Activated CD4-positive, alpha-beta memory T cell treated with anti-CD3 and anti-CD28 coated beads for 36 hours (primary cell): Measurements from ENCODE around the gene SH3PXD2A. TPM values are rescaled to one million over a fixed set of nuclear protein-coding genes. Genes with fewer than 3 reads are reported as not detected.

Source experiments
- CTCF ChIA-PET: fragments of 350-600 bp; sonication (Branson Sonifier 250); formaldehyde crosslinking; loops from one replicate; lab custom pipeline; 2021; ENCODE audit warnings: antibody characterized with exemption, inconsistent platforms; lab: Charles Lee
- POLR2A ChIA-PET: fragments of 350-600 bp; sonication (Branson Sonifier 250); formaldehyde crosslinking; loops from one replicate; lab custom pipeline; 2021; ENCODE audit warnings: antibody characterized with exemption; lab: Charles Lee
- DNase-seq: peaks from one replicate; pipeline ENCODE4 v3.0.0-alpha.2; 2020
- H3K27ac Mint-ChIP-seq: one replicate; pipeline ENCODE4 v1.8.0; 2021; ENCODE audit warnings: mixed read lengths
- H3K27me3 Mint-ChIP-seq: one replicate; pipeline ENCODE4 v1.8.0; 2021; ENCODE audit warnings: mixed read lengths
- H3K36me3 Mint-ChIP-seq: one replicate; pipeline ENCODE4 v1.8.0; 2021; ENCODE audit warnings: mixed read lengths
- H3K4me1 Mint-ChIP-seq: one replicate; pipeline ENCODE4 v1.8.0; 2021; ENCODE audit warnings: low read depth, mixed read lengths
- H3K4me3 Mint-ChIP-seq: one replicate; pipeline ENCODE4 v1.8.0; 2021; ENCODE audit warnings: mild to moderate bottlenecking, mixed read lengths
- H3K9me3 Mint-ChIP-seq: one replicate; pipeline ENCODE4 v1.8.0; 2021; ENCODE audit warnings: mixed read lengths
- intact Hi-C: fragments of 100-400 bp; cut with micrococcal nuclease; formaldehyde crosslinking; loops from one replicate; pipeline ENCODE4 v1.15.1; 2023
- total RNA-seq, 2 experiments: library from RNA; stranded (reverse); gene quantifications; one replicate each; pipeline ENCODE4 v1.2.3, GENCODE V29; 2021

Gene SH3PXD2A
- total RNA-seq, 2 experiments from 2014 or later = 10.0 to 10.3 TPM

- Mint-ChIP-seq H3K27me3 (no peaks in the 10 kb centered on the region), H3K27ac (no peak overlapping the region), H3K4me1 (no peaks in the 10 kb centered on the region), H3K9me3 (peaks cover 4% of the 10 kb centered on the region), H3K36me3 (no peaks in the 10 kb centered on the region), H3K4me3 (no peak overlapping the region)
- ChIA-PET POLR2A (no interaction called here), CTCF (interaction anchor here (1.1 kb wide), 1 partner anchor 17 kb away, joined by 3 read pairs; no protein-coding TSS in a partner anchor)
- DNase-seq = no peak
- intact Hi-C loops = no loop called here
Measured at GRCh38 chr10:103837370-103838069, 17.9 kb downstream of the SH3PXD2A start.

GRCh38 chr10:103836861-103837260 is 18.5 kb downstream of the SH3PXD2A start:
- POLR2A ChIA-PET = no interaction called here
- CTCF ChIA-PET = interaction anchor here (1.1 kb wide), 1 partner anchor 17 kb away, joined by 3 read pairs; no protein-coding TSS in a partner anchor
- peaks cover 4% of the 10 kb centered on the region for H3K9me3 Mint-ChIP-seq
- no peaks in the 10 kb centered on the region for H3K4me1 Mint-ChIP-seq
- no peaks in the 10 kb centered on the region for H3K27me3 Mint-ChIP-seq
- intact Hi-C loops = no loop called here
- H3K36me3 Mint-ChIP-seq = no peaks in the 10 kb centered on the region
- no peak overlapping the region for H3K4me3 Mint-ChIP-seq
- no peak overlapping the region for H3K27ac Mint-ChIP-seq
- no peak for DNase-seq

- intact Hi-C loops = no loop called here
- POLR2A ChIA-PET = no interaction called here
- H3K4me3 Mint-ChIP-seq = no peak overlapping the region
- CTCF ChIA-PET = no interaction called here
- no peaks in the 10 kb centered on the region for H3K36me3 Mint-ChIP-seq
- H3K4me1 Mint-ChIP-seq = no peaks in the 10 kb centered on the region
- H3K27me3 Mint-ChIP-seq = no peaks in the 10 kb centered on the region
- H3K27ac Mint-ChIP-seq = no peak overlapping the region
- DNase-seq = no peak
- peaks cover 4% of the 10 kb centered on the region for H3K9me3 Mint-ChIP-seq
Measured at GRCh38 chr10:103836273-103836672, 19.1 kb downstream of the SH3PXD2A start.

- no peaks in the 10 kb centered on the region for H3K36me3 Mint-ChIP-seq
- H3K4me3 Mint-ChIP-seq = no peak overlapping the region
- H3K27ac Mint-ChIP-seq = no peak overlapping the region
- no peak for DNase-seq
- POLR2A ChIA-PET = no interaction called here
- intact Hi-C loops = no loop called here
- H3K27me3 Mint-ChIP-seq = no peaks in the 10 kb centered on the region
- CTCF ChIA-PET = no interaction called here
- peaks cover 4% of the 10 kb centered on the region for H3K9me3 Mint-ChIP-seq
- no peaks in the 10 kb centered on the region for H3K4me1 Mint-ChIP-seq
Measured at GRCh38 chr10:103835096-103836050, 20.0 kb downstream of the SH3PXD2A start.

- CTCF ChIA-PET = no interaction called here
- peaks cover 4% of the 10 kb centered on the region for H3K9me3 Mint-ChIP-seq
- no peak overlapping the region for H3K27ac Mint-ChIP-seq
- intact Hi-C loops = no loop called here
- H3K27me3 Mint-ChIP-seq = no peaks in the 10 kb centered on the region
- no peaks in the 10 kb centered on the region for H3K36me3 Mint-ChIP-seq
- DNase-seq = no peak
- no peaks in the 10 kb centered on the region for H3K4me1 Mint-ChIP-seq
- POLR2A ChIA-PET = no interaction called here
- no peak overlapping the region for H3K4me3 Mint-ChIP-seq
Measured at GRCh38 chr10:103834436-103835095, 20.8 kb downstream of the SH3PXD2A start.

- Mint-ChIP-seq H3K27me3 (no peaks in the 10 kb centered on the region), H3K27ac (no peak overlapping the region), H3K4me3 (no peak overlapping the region), H3K4me1 (no peaks in the 10 kb centered on the region), H3K36me3 (no peaks in the 10 kb centered on the region), H3K9me3 (peaks cover 4% of the 10 kb centered on the region)
- intact Hi-C loops = no loop called here
- no peak for DNase-seq
- POLR2A ChIA-PET = no interaction called here
- CTCF ChIA-PET = no interaction called here
Measured at GRCh38 chr10:103833731-103834365, 21.5 kb downstream of the SH3PXD2A start.

GRCh38 chr10:103832806-103833205 is 22.6 kb downstream of the SH3PXD2A start:
- H3K4me1 Mint-ChIP-seq = no peaks in the 10 kb centered on the region
- CTCF ChIA-PET = no interaction called here
- no peak for DNase-seq
- no peaks in the 10 kb centered on the region for H3K36me3 Mint-ChIP-seq
- no peak overlapping the region for H3K4me3 Mint-ChIP-seq
- intact Hi-C loops = no loop called here
- POLR2A ChIA-PET = no interaction called here
- no peak overlapping the region for H3K27ac Mint-ChIP-seq
- H3K9me3 Mint-ChIP-seq = peaks cover 4% of the 10 kb centered on the region
- H3K27me3 Mint-ChIP-seq = no peaks in the 10 kb centered on the region

GRCh38 chr10:103829838-103830465 is 25.4 kb downstream of the SH3PXD2A start:
- Mint-ChIP-seq H3K27me3 (no peaks in the 10 kb centered on the region), H3K9me3 (peaks cover 4% of the 10 kb centered on the region), H3K4me1 (no peaks in the 10 kb centered on the region), H3K36me3 (no peaks in the 10 kb centered on the region), H3K4me3 (no peak overlapping the region), H3K27ac (no peak overlapping the region)
- DNase-seq = no peak
- intact Hi-C loops = no loop called here
- POLR2A ChIA-PET = no interaction called here
- CTCF ChIA-PET = no interaction called here

- DNase-seq = no peak
- ChIA-PET CTCF (no interaction called here), POLR2A (no interaction called here)
- H3K36me3 Mint-ChIP-seq = no peaks in the 10 kb centered on the region
- no peak overlapping the region for H3K27ac Mint-ChIP-seq
- H3K4me1 Mint-ChIP-seq = no peaks in the 10 kb centered on the region
- no peak overlapping the region for H3K4me3 Mint-ChIP-seq
- intact Hi-C loops = no loop called here
- H3K9me3 Mint-ChIP-seq = peaks cover 4% of the 10 kb centered on the region
- no peaks in the 10 kb centered on the region for H3K27me3 Mint-ChIP-seq
Measured at GRCh38 chr10:103829278-103829677, 26.1 kb downstream of the SH3PXD2A start.

- Mint-ChIP-seq H3K27me3 (no peaks in the 10 kb centered on the region), H3K4me3 (no peak overlapping the region), H3K9me3 (peaks cover 4% of the 10 kb centered on the region), H3K36me3 (no peaks in the 10 kb centered on the region), H3K27ac (no peak overlapping the region), H3K4me1 (no peaks in the 10 kb centered on the region)
- no peak for DNase-seq
- intact Hi-C loops = no loop called here
- CTCF ChIA-PET = no interaction called here
- POLR2A ChIA-PET = no interaction called here
Measured at GRCh38 chr10:103828587-103829197, 26.7 kb downstream of the SH3PXD2A start.

GRCh38 chr10:103828107-103828506 is 27.3 kb downstream of the SH3PXD2A start:
- Mint-ChIP-seq H3K27me3 (no peaks in the 10 kb centered on the region), H3K4me3 (no peak overlapping the region), H3K9me3 (peaks cover 3% of the 10 kb centered on the region), H3K36me3 (no peaks in the 10 kb centered on the region), H3K4me1 (no peaks in the 10 kb centered on the region), H3K27ac (no peak overlapping the region)
- intact Hi-C loops = no loop called here
- no peak for DNase-seq
- ChIA-PET CTCF (interaction anchor here (1.2 kb wide), 1 partner anchor 116 kb away, joined by 3 read pairs; no protein-coding TSS in a partner anchor), POLR2A (no interaction called here)
